Thyroid gland (tissue), 4 donors: Measurements from ENCODE around the gene PLEKHN1. TPM values are rescaled to one million over a fixed set of nuclear protein-coding genes. Genes with fewer than 3 reads are reported as not detected.

ENCODE experiments used
- DNase-seq, 2 donors: peaks; one replicate each; pipeline ENCODE4 v3.0.0-alpha.2; 2019
- H3K27ac ChIP-seq, 3 donors: fragments of 200-600 bp; sonication (generic); 1 replicate in 2 of 3; 2 replicates in 1 of 3; pipeline ENCODE4 v1.5.1; 2016 to 2019; ENCODE audit warnings: mild to moderate bottlenecking in 1 of 3, moderate library complexity in 1 of 3
- H3K27me3 ChIP-seq: fragments of 200-600 bp; sonication (generic); one replicate; pipeline ENCODE4 v1.5.1; 2019
- H3K36me3 ChIP-seq, 2 donors: fragments of 200-600 bp; sonication (generic); one replicate each; pipeline ENCODE4 v1.5.1; 2016 to 2019
- H3K4me1 ChIP-seq, 2 donors: fragments of 200-600 bp; sonication (generic); one replicate each; pipeline ENCODE4 v1.5.1; 2017 to 2019
- H3K4me3 ChIP-seq, 3 donors: fragments of 200-600 bp; sonication (generic); replicated peaks in 1 of 3; 1 replicate in 2 of 3; 2 replicates in 1 of 3; pipeline ENCODE4 v1.5.1; 2016; ENCODE audit warnings: mild to moderate bottlenecking in 1 of 3
- H3K9me3 ChIP-seq: fragments of 200-600 bp; sonication (generic); one replicate; pipeline ENCODE4 v1.5.1; 2017
- CTCF ChIP-seq, 6 experiments: fragments of 200-600 bp in 3 of 6; fragments of 450-650 bp in 3 of 6; sonication (generic) in 3 of 6; IDR thresholded peaks; one replicate each; pipeline ENCODE4 v1.5.1; 2016 to 2019; ENCODE audit warnings: antibody characterized with exemption in 6 of 6, mild to moderate bottlenecking in 2 of 6, inconsistent platforms in 1 of 6, moderate library complexity in 1 of 6
- POLR2A ChIP-seq, 2 donors: fragments of 450-650 bp; IDR thresholded peaks; one replicate each; pipeline ENCODE4 v1.6.1; 2017; ENCODE audit warnings: antibody characterized with exemption in 2 of 2, mild to moderate bottlenecking in 2 of 2, moderate library complexity in 1 of 2
- WGBS, 2 donors: methylation state at CpG; one replicate each; pipeline ENCODE4 v1.1.5; 2017; 5-methylcytosine and 5-hydroxymethylcytosine counted together
- intact Hi-C: fragments of 100-400 bp; cut with DNase I; formaldehyde crosslinking; loops from one replicate; pipeline ENCODE4 v1.15.1; 2023
- total RNA-seq, 4 donors: library from RNA; depleted of rRNA; stranded (reverse); fragments of >200 nt; gene quantifications; one replicate each; pipeline ENCODE4 v1.2.3, GENCODE V29; 2016

PLEKHN1 gene
- total RNA-seq, 4 donors from 2014 or later = 0.25 to 0.27 TPM; not detected in 2

- Histone ChIP-seq H3K4me3 (no peak overlapping the region), H3K36me3 (no peaks in the 10 kb centered on the region), H3K27me3 (peaks cover 6% of the 10 kb centered on the region), H3K4me1 (peaks cover 12 to 28% of the 10 kb centered on the region in 2 donors), H3K27ac (no peak overlapping the region), H3K9me3 (no peaks in the 10 kb centered on the region)
- TF ChIP-seq CTCF (IDR thresholded peaks at IDR 0.05) (no peak), POLR2A (IDR thresholded peaks at IDR 0.05) (no peak)
- DNase-seq = no peak
- intact Hi-C loops = no loop called here
- WGBS, 2 donors = 51 to 52% methylated on average over 7 to 8 of the region's 9 CpGs
Measured at GRCh38 chr1:927234-927633, 39.0 kb upstream of the PLEKHN1 start.

GRCh38 chr1:927748-928147 lies 38.5 kb upstream of the PLEKHN1 start:
- Histone ChIP-seq H3K4me3 (no peak overlapping the region), H3K36me3 (no peaks in the 10 kb centered on the region), H3K9me3 (no peaks in the 10 kb centered on the region), H3K4me1 (peaks cover 12 to 26% of the 10 kb centered on the region in 2 donors), H3K27ac (no peak overlapping the region), H3K27me3 (peaks cover 6% of the 10 kb centered on the region)
- TF ChIP-seq CTCF (IDR thresholded peaks at IDR 0.05) (no peak), POLR2A (IDR thresholded peaks at IDR 0.05) (no peak)
- no peak for DNase-seq
- WGBS, 2 donors = 28 to 34% methylated on average over 5 to 9 of the region's 10 CpGs
- intact Hi-C loops = no loop called here

GRCh38 chr1:928825-929661 lies 37.2 kb upstream of the PLEKHN1 start:
- TF ChIP-seq CTCF (IDR thresholded peaks at IDR 0.05) = no peak
- TF ChIP-seq POLR2A (IDR thresholded peaks at IDR 0.05) = no peak
- intact Hi-C loops = no loop called here
- Histone ChIP-seq H3K4me3 (no peak overlapping the region), H3K9me3 (no peaks in the 10 kb centered on the region), H3K27me3 (peaks cover 6% of the 10 kb centered on the region), H3K27ac (no peak overlapping the region), H3K4me1 (peaks cover 11 to 27% of the 10 kb centered on the region in 2 donors), H3K36me3 (no peaks in the 10 kb centered on the region)
- no peak for DNase-seq
- WGBS, 2 donors = 74 to 75% methylated on average over 38 of the region's 40 CpGs

- Histone ChIP-seq H3K36me3 (no peaks in the 10 kb centered on the region), H3K9me3 (no peaks in the 10 kb centered on the region), H3K4me1 (peaks cover 11 to 29% of the 10 kb centered on the region in 2 donors), H3K27me3 (peaks cover 6% of the 10 kb centered on the region), H3K27ac (no peak overlapping the region), H3K4me3 (no peak overlapping the region)
- intact Hi-C loops = no loop called here
- WGBS, 2 donors = 85 to 86% methylated on average over 23 to 27 of the region's 40 CpGs
- TF ChIP-seq POLR2A (IDR thresholded peaks at IDR 0.05) (no peak), CTCF (IDR thresholded peaks at IDR 0.05) (no peak)
- DNase-seq = no peak
Measured at GRCh38 chr1:929712-930632, 36.3 kb upstream of the PLEKHN1 start.
